Right lobe of liver (tissue), 6 donors: ENCODE measurements around the gene JPT1. TPM values are rescaled to one million over a fixed set of nuclear protein-coding genes. Genes with fewer than 3 reads are reported as not detected.
A peak's percentile ranks its signal among the peaks of the same experiment; 100 is the strongest.
"Not testable (repeated sequence)": the region's sequence is repeated elsewhere in the genome, so short reads cannot be mapped to it uniquely, and the experiment has no call there.

Experiments used
- ATAC-seq, 4 donors: fragments of 200-7000 bp; cut with Tn5 transposase; one replicate each; pipeline ENCODE4 v1.9.1; 2020; ENCODE audit warnings: mild to moderate bottlenecking in 4 of 4, moderate library complexity in 4 of 4
- DNase-seq, 3 donors: peaks; one replicate each; pipeline ENCODE4 v3.0.0-alpha.2; 2020
- H3K27ac ChIP-seq, 3 donors: fragments of 200-600 bp; one replicate each; pipeline ENCODE4 v1.8.0; 2022
- H3K27me3 ChIP-seq, 2 donors: fragments of 200-600 bp; one replicate each; pipeline ENCODE4 v1.8.0; 2022
- H3K36me3 ChIP-seq, 4 donors: fragments of 200-600 bp; sonication (generic) in 1 of 4; one replicate each; pipeline versions ENCODE4 v1.5.1 to v1.8.0; 2017 to 2022; ENCODE audit warnings: control low read depth in 1 of 4
- H3K4me1 ChIP-seq, 4 donors: fragments of 200-600 bp; sonication (generic) in 1 of 4; one replicate each; pipeline versions ENCODE4 v1.5.1 to v1.8.0; 2017 to 2022; ENCODE audit warnings: control low read depth in 1 of 4
- H3K4me3 ChIP-seq, 3 donors: fragments of 200-600 bp; one replicate each; pipeline ENCODE4 v1.8.0; 2022
- H3K9me3 ChIP-seq, 4 donors: fragments of 200-600 bp; sonication (generic) in 1 of 4; one replicate each; pipeline versions ENCODE4 v1.5.1 to v1.8.0; 2017 to 2022; ENCODE audit warnings: control low read depth in 1 of 4
- POLR2A ChIP-seq: fragments of 450-650 bp; IDR thresholded peaks from one replicate; pipeline ENCODE4 v1.6.1; 2017; ENCODE audit warnings: antibody characterized with exemption, mild to moderate bottlenecking
- WGBS: methylation state at CpG from one replicate; pipeline ENCODE4 v1.1.6; 2018; ENCODE audit warnings: low coverage, low lambda C conversion rate; ENCODE audit not compliant: insufficient coverage; ENCODE audit errors: missing lambda C conversion rate; 5-methylcytosine and 5-hydroxymethylcytosine counted together
- intact Hi-C, 2 donors: fragments of 100-400 bp; cut with DNase I; formaldehyde crosslinking; loops; one replicate each; pipeline versions ENCODE4 v1.11.2 to v1.14.1; 2022
- total RNA-seq, 6 experiments: library from RNA; depleted of rRNA in 2 of 6; stranded (reverse); fragments of >200 nt in 2 of 6; fragmentation: NEBNext Ultra II Directional in 3 of 6; extraction: Animal tissue kit (Norgen Biotek cat#: 25700) in 3 of 6; gene quantifications; one replicate each; pipeline versions ENCODE4 v1.1.0 to v1.2.4, GENCODE V29; 2016 to 2023
- TF ChIP-seq, protein P1 (sequence below), 4 donors: fragments of 200-600 bp in 3 of 4; fragments of 450-650 bp in 1 of 4; IDR thresholded peaks; one replicate each; pipeline versions ENCODE4 v1.5.1 to v1.8.0; 2016 to 2022; ENCODE audit warnings: antibody characterized with exemption in 4 of 4, mild to moderate bottlenecking in 2 of 4
- donor health status: DM: no; HTN: yes; CAD: no.
- donor health status: DM: no; HTN: no; CAD: no.
- donor health status: DM: no; HTN: no; CAD: no.
- donor health status: DM: no; HTN: yes; CAD: no.
- donor health status: DM: no; HTN: yes; CAD: no.

The JPT1 gene
- total RNA-seq, 6 experiments from 2014 or later = 16.7 to 57.8 (median 29.5) TPM

DNA sequence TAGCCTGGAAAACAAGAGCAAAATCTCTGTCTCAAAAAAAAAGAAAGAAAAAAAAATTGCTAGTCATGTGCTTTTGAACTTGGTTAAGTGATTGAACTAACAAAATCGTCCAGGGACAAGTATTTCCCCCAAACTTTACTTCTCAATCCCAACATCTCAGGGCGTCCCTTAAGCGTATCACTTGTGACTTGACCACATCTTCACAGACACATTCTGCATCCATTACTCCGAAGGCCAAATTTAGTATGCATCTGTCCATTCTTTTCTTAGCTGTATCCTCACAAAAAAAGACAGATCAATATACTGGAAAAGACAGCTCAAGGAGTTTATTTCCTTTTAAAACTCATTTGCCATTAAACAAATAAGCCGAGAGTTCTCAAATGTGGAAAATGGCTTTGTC is 5.9 kb upstream of the JPT1 start:
- intact Hi-C loops = no loop called here
- DNase-seq (no peak), ATAC-seq (no peak)
- WGBS = 92% methylated on average over 5 of the region's 5 CpGs
- Histone ChIP-seq H3K27me3 (no peaks in the 10 kb centered on the region), H3K9me3 (no peaks in the 10 kb centered on the region), H3K4me1 (no peaks in the 10 kb centered on the region), H3K27ac (no peak overlapping the region), H3K4me3 (no peak overlapping the region), H3K36me3 (no peaks in the 10 kb centered on the region)
- TF ChIP-seq, protein P1, sequence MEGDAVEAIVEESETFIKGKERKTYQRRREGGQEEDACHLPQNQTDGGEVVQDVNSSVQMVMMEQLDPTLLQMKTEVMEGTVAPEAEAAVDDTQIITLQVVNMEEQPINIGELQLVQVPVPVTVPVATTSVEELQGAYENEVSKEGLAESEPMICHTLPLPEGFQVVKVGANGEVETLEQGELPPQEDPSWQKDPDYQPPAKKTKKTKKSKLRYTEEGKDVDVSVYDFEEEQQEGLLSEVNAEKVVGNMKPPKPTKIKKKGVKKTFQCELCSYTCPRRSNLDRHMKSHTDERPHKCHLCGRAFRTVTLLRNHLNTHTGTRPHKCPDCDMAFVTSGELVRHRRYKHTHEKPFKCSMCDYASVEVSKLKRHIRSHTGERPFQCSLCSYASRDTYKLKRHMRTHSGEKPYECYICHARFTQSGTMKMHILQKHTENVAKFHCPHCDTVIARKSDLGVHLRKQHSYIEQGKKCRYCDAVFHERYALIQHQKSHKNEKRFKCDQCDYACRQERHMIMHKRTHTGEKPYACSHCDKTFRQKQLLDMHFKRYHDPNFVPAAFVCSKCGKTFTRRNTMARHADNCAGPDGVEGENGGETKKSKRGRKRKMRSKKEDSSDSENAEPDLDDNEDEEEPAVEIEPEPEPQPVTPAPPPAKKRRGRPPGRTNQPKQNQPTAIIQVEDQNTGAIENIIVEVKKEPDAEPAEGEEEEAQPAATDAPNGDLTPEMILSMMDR (IDR thresholded peaks at IDR 0.05) = no peak

GRCh38 chr17:75159196-75160031 is 5.1 kb upstream of the JPT1 start:
- DNase-seq (peak in 1 of 3 donors; percentile 3), ATAC-seq (no peak)
- intact Hi-C loops = no loop called here
- Histone ChIP-seq H3K4me3 (no peak overlapping the region), H3K4me1 (no peaks in the 10 kb centered on the region), H3K36me3 (no peaks in the 10 kb centered on the region), H3K27me3 (no peaks in the 10 kb centered on the region), H3K27ac (no peak overlapping the region), H3K9me3 (no peaks in the 10 kb centered on the region)
- no peak for TF ChIP-seq POLR2A
- WGBS = 78% methylated on average over 4 of the region's 4 CpGs

DNA sequence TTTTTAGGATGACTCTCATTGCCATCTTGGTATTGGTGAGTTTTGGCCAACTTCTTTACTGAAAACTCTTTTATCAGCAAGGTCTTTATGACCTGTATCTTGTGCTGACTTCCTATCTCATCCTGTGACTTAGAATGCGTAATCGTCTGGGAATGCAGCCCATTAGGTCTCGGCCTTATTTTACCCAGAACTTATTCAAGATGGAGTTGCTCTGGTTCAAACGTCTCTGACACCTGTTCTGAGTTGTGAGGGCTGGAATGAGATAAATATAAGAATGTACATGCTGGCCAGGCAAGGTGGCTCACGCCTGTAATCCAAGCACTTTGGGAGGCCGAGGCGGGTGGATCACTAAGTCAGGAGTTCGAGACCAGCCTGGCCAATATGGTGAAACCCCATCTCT is 4.2 kb upstream of the JPT1 start:
- ATAC-seq, H3K9me3 ChIP-seq, H3K27me3 ChIP-seq, H3K27ac ChIP-seq, intact Hi-C loops, H3K36me3 ChIP-seq, H3K4me3 ChIP-seq, H3K4me1 ChIP-seq, DNase-seq: not testable (repeated sequence)
- 88% methylated on average over 6 of the region's 8 CpGs for WGBS

DNA sequence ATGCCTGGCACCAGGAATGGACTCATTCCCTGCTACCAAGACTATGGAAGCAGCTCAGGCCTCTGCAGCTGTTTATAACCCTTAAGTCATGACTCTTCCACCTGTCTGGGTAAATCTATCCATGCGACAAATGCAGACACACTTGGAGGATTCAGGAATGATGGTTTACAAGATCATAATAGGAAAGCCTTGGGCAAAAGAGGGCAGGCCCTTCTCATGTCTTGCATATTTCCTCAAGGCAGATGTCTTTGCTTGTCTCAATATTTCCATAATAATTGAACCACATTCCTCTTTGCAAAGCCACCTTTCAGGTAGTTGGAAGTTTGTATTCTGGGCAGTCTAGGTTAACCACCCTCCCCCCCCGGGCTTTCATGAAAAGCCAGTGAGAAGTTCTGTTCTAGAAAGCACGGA is 884 bp upstream of the JPT1 start:
- WGBS = 100% methylated on average over 2 of the region's 3 CpGs
- Histone ChIP-seq H3K27me3 (no peaks in the 10 kb centered on the region), H3K4me1 (peaks cover 0 to 5% (median 0%) of the 10 kb centered on the region in 4 donors), H3K4me3 (no peak overlapping the region), H3K9me3 (no peaks in the 10 kb centered on the region), H3K36me3 (no peaks in the 10 kb centered on the region), H3K27ac (no peak overlapping the region)
- DNase-seq = no peak
- ATAC-seq = no peak
- intact Hi-C loops = no loop called here
- TF ChIP-seq, protein P1 (IDR thresholded peaks at IDR 0.05) = no peak
- no peak for TF ChIP-seq POLR2A

GRCh38 chr17:75153780-75154194 is 525 bp downstream of the JPT1 start:
- ATAC-seq (peak in 2 of 4 donors; percentile 5 to 6), DNase-seq (peak; percentile 33 to 65 (median 55))
- Histone ChIP-seq H3K4me1 (peaks cover 0 to 5% (median 0%) of the 10 kb centered on the region in 4 donors), H3K4me3 (peak overlapping the region; percentile 67 to 96 (median 88)), H3K27me3 (no peaks in the 10 kb centered on the region), H3K27ac (peak overlapping the region; percentile 38 to 78 (median 77)), H3K9me3 (no peaks in the 10 kb centered on the region), H3K36me3 (no peaks in the 10 kb centered on the region)
- intact Hi-C loops = no loop called here
- TF ChIP-seq, protein P1 (IDR thresholded peaks at IDR 0.05) = no peak
- TF ChIP-seq POLR2A = no peak
- no CpG with 5 or more reads among the region's 35 CpGs for WGBS
